PFSK-1 (cell line): ENCODE results near the gene HSD17B14.

ENCODE experiments used
- FOXP2 ChIP-seq: optimal IDR thresholded peaks from 2 replicates; pipeline ENCODE3; 2011; ENCODE audit warnings: borderline replicate concordance, control low read depth, inconsistent platforms; ENCODE audit not compliant: insufficient read depth; ENCODE audit errors: extremely low read length, extremely low read depth
- POLR2AphosphoS5 ChIP-seq: IDR thresholded peaks from 2 replicates; pipeline ENCODE4 v1.6.1; 2012; ENCODE audit warnings: low read depth, mild to moderate bottlenecking, control low read depth, low read length, moderate library complexity
- SIN3A ChIP-seq: IDR thresholded peaks from 2 replicates; pipeline ENCODE4 v1.6.1; 2012; ENCODE audit warnings: mild to moderate bottlenecking, low read length, moderate library complexity, borderline replicate concordance; ENCODE audit not compliant: insufficient read depth
- TAF1 ChIP-seq: IDR thresholded peaks from 2 replicates; pipeline ENCODE4 v1.6.1; 2012; ENCODE audit warnings: low read length, control low read depth, borderline replicate concordance; ENCODE audit not compliant: insufficient read depth
- TF ChIP-seq, protein P1 (sequence below), 2 experiments: IDR thresholded peaks; 2 replicates each; pipeline versions ENCODE4 v1.6.1 to v1.8.0; 2011 to 2012; ENCODE audit warnings: low read depth in 2 of 2, low read length in 2 of 2, control low read depth in 1 of 2, inconsistent platforms in 1 of 2, mild to moderate bottlenecking in 1 of 2, moderate library complexity in 1 of 2; ENCODE audit not compliant: insufficient read depth in 1 of 2

The HSD17B14 gene

DNA sequence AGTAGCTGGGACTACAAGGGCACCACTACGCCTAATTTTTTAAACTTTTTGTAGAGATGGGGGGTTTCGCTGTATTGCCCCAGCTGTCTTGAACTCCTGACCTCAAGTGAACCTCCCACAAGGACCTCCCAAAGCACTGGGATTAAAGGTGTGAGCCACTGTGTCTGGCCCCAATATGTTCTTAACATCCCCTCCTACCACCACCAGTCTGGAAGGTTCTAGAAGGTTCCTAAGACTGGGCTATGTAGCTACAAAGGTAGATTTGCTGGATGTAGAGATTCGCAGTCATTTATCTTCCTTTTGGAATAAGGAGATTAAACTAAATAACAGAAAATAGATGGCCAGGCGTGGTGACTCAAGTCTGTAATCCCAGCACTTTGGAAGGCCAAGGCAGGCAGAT is 5.3 kb downstream of the HSD17B14 start:
- TF ChIP-seq TAF1: no peak
- no peak for TF ChIP-seq FOXP2
- TF ChIP-seq SIN3A: no peak
- TF ChIP-seq, protein P1, sequence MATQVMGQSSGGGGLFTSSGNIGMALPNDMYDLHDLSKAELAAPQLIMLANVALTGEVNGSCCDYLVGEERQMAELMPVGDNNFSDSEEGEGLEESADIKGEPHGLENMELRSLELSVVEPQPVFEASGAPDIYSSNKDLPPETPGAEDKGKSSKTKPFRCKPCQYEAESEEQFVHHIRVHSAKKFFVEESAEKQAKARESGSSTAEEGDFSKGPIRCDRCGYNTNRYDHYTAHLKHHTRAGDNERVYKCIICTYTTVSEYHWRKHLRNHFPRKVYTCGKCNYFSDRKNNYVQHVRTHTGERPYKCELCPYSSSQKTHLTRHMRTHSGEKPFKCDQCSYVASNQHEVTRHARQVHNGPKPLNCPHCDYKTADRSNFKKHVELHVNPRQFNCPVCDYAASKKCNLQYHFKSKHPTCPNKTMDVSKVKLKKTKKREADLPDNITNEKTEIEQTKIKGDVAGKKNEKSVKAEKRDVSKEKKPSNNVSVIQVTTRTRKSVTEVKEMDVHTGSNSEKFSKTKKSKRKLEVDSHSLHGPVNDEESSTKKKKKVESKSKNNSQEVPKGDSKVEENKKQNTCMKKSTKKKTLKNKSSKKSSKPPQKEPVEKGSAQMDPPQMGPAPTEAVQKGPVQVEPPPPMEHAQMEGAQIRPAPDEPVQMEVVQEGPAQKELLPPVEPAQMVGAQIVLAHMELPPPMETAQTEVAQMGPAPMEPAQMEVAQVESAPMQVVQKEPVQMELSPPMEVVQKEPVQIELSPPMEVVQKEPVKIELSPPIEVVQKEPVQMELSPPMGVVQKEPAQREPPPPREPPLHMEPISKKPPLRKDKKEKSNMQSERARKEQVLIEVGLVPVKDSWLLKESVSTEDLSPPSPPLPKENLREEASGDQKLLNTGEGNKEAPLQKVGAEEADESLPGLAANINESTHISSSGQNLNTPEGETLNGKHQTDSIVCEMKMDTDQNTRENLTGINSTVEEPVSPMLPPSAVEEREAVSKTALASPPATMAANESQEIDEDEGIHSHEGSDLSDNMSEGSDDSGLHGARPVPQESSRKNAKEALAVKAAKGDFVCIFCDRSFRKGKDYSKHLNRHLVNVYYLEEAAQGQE (IDR thresholded peaks at IDR 0.05; ENCODE audit: insufficient read depth in 1 of 2, low read depth in 2 of 2, low read length in 2 of 2): no peak
- TF ChIP-seq POLR2AphosphoS5: no peak

DNA sequence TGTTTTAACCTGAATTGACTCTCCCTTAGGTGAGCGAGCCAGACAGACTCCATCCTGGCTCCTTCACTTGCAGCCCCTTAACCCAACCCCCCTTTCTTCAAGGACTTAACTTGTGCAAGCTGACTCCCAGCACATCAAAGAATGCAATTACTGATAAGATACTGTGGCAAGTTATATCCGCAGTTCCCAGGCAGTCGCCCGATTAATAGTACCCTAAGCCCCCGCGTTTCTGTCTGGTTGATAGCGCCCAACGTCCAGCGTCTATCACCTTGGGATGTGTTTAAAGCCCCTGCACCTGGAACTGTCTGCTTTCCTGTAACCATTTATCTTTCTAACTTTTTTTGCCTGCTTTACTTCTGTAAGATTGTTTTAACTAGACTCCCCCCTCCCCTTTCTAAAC is 6.2 kb downstream of the HSD17B14 start:
- TF ChIP-seq SIN3A (no peak), FOXP2 (no peak), TAF1 (no peak), POLR2AphosphoS5 (no peak)
- TF ChIP-seq, protein P1 (IDR thresholded peaks at IDR 0.05; ENCODE audit: insufficient read depth in 1 of 2, low read depth in 2 of 2, low read length in 2 of 2): no peak

DNA sequence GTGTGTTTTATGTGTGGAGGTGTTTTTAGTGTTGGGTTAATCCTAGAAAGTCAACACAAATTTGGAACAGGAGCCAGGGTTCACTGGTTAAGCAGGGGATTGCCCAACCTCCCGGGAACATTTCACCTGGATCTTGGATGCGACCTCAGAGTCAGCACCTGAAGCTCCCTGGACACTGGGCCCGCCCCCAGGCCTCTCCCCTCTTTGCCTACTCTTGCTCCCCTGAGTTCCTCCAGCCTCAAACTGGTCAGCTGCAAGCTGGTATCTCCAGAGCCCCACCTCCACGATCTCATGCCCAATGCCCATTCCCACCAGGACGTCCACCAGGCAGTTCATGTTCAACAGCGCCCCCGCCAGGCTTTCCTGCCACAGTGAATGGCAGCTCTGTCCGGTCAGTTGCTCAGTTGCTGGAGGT is 9.7 kb downstream of the HSD17B14 start:
- TF ChIP-seq FOXP2 (no peak), POLR2AphosphoS5 (no peak), SIN3A (no peak), TAF1 (no peak)
- TF ChIP-seq, protein P1 (IDR thresholded peaks at IDR 0.05; ENCODE audit: insufficient read depth in 1 of 2, low read depth in 2 of 2, low read length in 2 of 2): no peak

DNA sequence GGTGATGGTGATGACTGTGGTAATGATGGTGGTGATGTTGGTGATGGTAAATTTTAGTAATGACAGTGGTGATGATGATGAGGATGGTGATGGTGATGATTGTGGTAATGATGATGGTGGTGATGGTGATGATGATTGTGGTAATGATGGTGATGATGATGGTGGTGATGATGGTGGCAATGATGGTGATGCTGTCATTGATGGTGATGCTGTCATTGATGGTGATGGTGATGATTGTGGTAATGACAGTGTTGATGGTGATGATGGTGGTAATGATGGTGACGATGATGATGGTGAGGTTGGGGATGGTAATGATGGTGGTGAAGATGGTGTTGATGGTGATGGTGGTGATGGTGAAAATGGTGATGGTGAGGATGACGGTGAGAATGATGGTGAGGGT is 13.8 kb downstream of the HSD17B14 start:
- TF ChIP-seq, protein P1 (IDR thresholded peaks at IDR 0.05; ENCODE audit: insufficient read depth in 1 of 2, low read depth in 2 of 2, low read length in 2 of 2): no peak
- no peak for TF ChIP-seq FOXP2

DNA sequence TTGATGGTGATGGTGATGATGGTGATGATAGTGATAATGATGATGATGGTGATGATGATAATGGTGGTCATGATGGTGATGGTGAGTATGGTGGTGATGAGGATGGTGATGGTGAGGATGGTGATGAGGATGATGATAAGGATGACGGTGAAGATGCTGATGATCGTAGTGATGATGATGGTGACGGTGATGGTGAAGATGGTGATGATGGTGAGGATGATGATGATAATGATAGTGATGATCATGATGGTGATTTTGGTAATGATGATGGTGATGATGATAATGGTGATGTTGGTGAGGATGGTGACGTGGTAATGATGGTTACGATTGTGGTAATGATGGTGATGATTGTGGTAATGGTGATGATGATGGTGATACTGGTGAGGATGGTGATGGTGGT is 14.7 kb downstream of the HSD17B14 start:
- TF ChIP-seq TAF1 (no peak), SIN3A (no peak), POLR2AphosphoS5 (no peak), FOXP2 (no peak)
- TF ChIP-seq, protein P1 (IDR thresholded peaks at IDR 0.05; ENCODE audit: insufficient read depth in 1 of 2, low read depth in 2 of 2, low read length in 2 of 2): no peak
